Liver (tissue), 3 donors: ENCODE data around the gene PATJ.
"Not testable (repeated sequence)": the region's sequence is repeated elsewhere in the genome, so short reads cannot be mapped to it uniquely, and the experiment has no call there.

Experiments used
- EGR1 ChIP-seq, 2 donors: IDR thresholded peaks; 2 replicates each; pipeline ENCODE4 v1.6.1; 2016 to 2018; ENCODE audit warnings: antibody characterized with exemption in 2 of 2, low read depth in 2 of 2
- HNF4A ChIP-seq, 2 donors: conservative IDR thresholded peaks; 2 replicates each; pipeline ENCODE4 v1.6.1; 2016; ENCODE audit warnings: antibody characterized with exemption in 2 of 2, mild to moderate bottlenecking in 2 of 2
- RAD21 ChIP-seq, 2 donors: IDR thresholded peaks; 2 replicates each; pipeline ENCODE4 v1.6.1; 2016; ENCODE audit warnings: antibody characterized with exemption in 2 of 2, mild to moderate bottlenecking in 2 of 2
- SP1 ChIP-seq: IDR thresholded peaks from 2 replicates; pipeline ENCODE4 v1.6.1; 2018; ENCODE audit warnings: antibody characterized with exemption, mild to moderate bottlenecking
- YY1 ChIP-seq: IDR thresholded peaks from 2 replicates; pipeline ENCODE4 v1.6.1; 2016; ENCODE audit warnings: antibody characterized with exemption, mild to moderate bottlenecking
- TF ChIP-seq, protein P1 (sequence below): IDR thresholded peaks from 2 replicates; pipeline ENCODE4 v1.6.1; 2016; ENCODE audit warnings: antibody characterized with exemption, mild to moderate bottlenecking
- TF ChIP-seq, protein P2 (sequence below): IDR thresholded peaks from 2 replicates; pipeline ENCODE4 v1.6.1; 2016; ENCODE audit warnings: antibody characterized with exemption
- TF ChIP-seq, protein P3 (sequence below): fragments of 150-350 bp; IDR thresholded peaks from 2 replicates; pipeline ENCODE4 v1.5.1; 2017; ENCODE audit warnings: improper control_type of control experiment, low read depth, low read length; ENCODE audit not compliant: missing input control
- donor health status: healthy.
- donor health status: healthy.

DNA sequence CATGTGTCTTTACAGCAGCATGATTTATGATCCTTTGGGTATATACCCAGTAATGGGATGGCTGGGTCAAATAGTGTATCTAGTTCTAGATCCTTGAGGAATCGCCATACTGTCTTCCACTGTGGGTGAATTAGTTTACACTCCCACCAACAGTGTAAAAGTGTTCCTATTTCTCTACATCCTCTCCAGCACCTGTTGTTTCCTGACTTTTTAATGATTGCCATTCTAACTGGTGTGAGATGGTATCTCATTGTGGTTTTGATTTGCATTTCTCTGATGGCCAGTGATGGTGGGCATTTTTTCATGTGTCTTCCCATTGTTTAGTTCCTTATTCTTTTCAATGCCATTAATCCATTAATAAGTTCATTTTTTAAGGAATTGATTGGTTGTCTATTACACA, 58.8 kb downstream of the PATJ start:
- TF ChIP-seq, protein P1, sequence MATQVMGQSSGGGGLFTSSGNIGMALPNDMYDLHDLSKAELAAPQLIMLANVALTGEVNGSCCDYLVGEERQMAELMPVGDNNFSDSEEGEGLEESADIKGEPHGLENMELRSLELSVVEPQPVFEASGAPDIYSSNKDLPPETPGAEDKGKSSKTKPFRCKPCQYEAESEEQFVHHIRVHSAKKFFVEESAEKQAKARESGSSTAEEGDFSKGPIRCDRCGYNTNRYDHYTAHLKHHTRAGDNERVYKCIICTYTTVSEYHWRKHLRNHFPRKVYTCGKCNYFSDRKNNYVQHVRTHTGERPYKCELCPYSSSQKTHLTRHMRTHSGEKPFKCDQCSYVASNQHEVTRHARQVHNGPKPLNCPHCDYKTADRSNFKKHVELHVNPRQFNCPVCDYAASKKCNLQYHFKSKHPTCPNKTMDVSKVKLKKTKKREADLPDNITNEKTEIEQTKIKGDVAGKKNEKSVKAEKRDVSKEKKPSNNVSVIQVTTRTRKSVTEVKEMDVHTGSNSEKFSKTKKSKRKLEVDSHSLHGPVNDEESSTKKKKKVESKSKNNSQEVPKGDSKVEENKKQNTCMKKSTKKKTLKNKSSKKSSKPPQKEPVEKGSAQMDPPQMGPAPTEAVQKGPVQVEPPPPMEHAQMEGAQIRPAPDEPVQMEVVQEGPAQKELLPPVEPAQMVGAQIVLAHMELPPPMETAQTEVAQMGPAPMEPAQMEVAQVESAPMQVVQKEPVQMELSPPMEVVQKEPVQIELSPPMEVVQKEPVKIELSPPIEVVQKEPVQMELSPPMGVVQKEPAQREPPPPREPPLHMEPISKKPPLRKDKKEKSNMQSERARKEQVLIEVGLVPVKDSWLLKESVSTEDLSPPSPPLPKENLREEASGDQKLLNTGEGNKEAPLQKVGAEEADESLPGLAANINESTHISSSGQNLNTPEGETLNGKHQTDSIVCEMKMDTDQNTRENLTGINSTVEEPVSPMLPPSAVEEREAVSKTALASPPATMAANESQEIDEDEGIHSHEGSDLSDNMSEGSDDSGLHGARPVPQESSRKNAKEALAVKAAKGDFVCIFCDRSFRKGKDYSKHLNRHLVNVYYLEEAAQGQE: not testable (repeated sequence)
- TF ChIP-seq, protein P2, sequence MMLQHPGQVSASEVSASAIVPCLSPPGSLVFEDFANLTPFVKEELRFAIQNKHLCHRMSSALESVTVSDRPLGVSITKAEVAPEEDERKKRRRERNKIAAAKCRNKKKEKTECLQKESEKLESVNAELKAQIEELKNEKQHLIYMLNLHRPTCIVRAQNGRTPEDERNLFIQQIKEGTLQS: not testable (repeated sequence)
- TF ChIP-seq, protein P3, sequence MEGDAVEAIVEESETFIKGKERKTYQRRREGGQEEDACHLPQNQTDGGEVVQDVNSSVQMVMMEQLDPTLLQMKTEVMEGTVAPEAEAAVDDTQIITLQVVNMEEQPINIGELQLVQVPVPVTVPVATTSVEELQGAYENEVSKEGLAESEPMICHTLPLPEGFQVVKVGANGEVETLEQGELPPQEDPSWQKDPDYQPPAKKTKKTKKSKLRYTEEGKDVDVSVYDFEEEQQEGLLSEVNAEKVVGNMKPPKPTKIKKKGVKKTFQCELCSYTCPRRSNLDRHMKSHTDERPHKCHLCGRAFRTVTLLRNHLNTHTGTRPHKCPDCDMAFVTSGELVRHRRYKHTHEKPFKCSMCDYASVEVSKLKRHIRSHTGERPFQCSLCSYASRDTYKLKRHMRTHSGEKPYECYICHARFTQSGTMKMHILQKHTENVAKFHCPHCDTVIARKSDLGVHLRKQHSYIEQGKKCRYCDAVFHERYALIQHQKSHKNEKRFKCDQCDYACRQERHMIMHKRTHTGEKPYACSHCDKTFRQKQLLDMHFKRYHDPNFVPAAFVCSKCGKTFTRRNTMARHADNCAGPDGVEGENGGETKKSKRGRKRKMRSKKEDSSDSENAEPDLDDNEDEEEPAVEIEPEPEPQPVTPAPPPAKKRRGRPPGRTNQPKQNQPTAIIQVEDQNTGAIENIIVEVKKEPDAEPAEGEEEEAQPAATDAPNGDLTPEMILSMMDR: not testable (repeated sequence)
- TF ChIP-seq HNF4A (conservative IDR thresholded peaks at IDR 0.05); SP1; YY1; EGR1 (IDR thresholded peaks at IDR 0.05; ENCODE audit: low read depth in 2 of 2); RAD21 (IDR thresholded peaks at IDR 0.05): not testable (repeated sequence)
